ENCODE measurements around the gene NEUROG3.

DNA sequence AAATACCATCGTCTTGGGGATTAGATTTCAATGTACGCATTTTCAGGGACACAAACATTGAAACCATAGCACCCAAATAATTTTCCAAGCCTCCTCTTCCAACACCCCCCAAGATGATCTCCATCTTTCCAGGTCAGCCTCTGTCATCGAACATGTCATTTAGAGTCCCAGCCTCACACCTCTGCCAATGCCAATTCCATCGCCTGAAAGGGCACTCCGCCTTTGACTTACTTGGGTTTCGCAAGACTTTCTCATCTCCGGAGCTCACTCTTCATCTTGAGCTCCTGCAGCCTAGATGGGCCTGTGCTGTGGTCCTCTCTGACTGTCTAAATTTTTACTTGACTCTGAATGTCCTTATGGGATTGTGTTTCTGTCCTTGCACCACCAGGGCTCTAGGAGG, 46.4 kb upstream of the NEUROG3 start:
- no peak for TF ChIP-seq NRF1 (IDR thresholded peaks at IDR 0.05; ENCODE audit: low read depth, low read length)
- no peak for TF ChIP-seq RAD21 (IDR thresholded peaks at IDR 0.05 in 1 of 2, conservative IDR thresholded peaks at IDR 0.05 in 1 of 2; ENCODE audit: low read depth in 2 of 2, low read length in 2 of 2)
